ENCODE measurements around the gene TTLL1. TPM values are rescaled to one million over a fixed set of nuclear protein-coding genes. Genes with fewer than 3 reads are reported as not detected.
"Not testable (repeated sequence)": the region's sequence is repeated elsewhere in the genome, so short reads cannot be mapped to it uniquely, and the experiment has no call there.

Gene TTLL1
- polyA plus RNA-seq, 4 donors: 16.4 to 20.9 (median 18.5) TPM

GRCh38 chr22:43078522-43078921 is 10.7 kb downstream of the TTLL1 start:
- DNase-seq (ENCODE audit: low read depth in 4 of 4, low spot score in 2 of 4): no peak

DNA sequence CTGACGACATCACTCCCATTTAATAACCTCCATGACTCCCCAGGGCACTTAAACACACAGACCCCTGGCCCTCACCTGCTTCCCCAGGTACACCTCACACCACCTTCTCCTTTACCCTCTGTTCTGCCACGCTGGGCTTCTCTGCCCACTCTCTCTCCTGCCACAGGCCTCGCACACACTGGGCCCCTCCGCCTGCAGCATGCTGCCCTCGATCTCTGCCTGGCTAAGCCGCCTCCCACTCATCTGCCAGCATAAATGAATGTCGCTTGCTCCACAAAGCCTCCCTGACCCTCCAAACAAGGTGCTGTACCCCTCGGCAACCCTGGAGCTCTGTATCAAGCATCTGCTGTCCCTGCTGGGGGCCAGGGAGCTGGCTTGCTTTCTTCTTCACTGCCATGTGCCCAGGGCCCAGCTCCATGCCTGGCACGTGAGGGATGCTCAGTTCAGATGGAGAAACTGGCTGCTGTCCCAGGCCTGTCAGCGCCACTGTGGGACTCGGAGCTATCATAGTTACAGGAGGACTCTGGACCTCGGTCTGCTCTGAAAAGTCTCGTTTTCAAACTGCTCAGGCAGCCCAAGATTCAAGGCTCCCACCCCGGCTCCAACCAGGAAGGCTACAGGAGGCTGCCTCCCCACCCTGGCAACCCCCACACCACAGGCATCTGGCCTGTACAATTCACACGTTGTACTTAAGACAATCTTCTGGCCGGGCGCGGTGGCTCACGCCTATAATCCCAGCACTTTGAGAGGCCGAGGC is 11.9 kb downstream of the TTLL1 start:
- DNase-seq (ENCODE audit: low read depth in 4 of 4, low spot score in 2 of 4): no peak

GRCh38 chr22:43066844-43067385 is 22.3 kb downstream of the TTLL1 start:
- no peak for DNase-seq (ENCODE audit: low read depth in 4 of 4, low spot score in 2 of 4)

DNA sequence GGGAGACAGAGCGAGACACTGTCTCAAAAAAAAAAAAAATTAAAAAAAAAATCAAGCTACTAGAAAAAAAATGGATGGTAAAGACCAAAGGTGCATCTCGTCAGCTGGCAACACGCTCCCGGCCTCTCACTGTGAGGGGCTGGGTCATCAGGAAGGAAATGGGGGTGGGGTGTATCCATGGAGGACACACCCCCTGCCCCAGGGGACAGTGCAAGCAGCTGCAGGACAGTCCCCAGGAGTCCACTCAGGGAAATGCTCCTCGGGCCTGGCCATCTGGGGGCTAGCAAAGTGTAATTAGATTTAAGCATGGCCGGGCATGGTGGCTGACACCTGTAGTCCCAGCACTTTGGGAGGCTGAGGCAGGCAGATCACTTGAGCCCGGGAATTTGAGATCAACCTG is 23.1 kb downstream of the TTLL1 start:
- DNase-seq (ENCODE audit: low read depth in 4 of 4, low spot score in 2 of 4): no peak

DNA sequence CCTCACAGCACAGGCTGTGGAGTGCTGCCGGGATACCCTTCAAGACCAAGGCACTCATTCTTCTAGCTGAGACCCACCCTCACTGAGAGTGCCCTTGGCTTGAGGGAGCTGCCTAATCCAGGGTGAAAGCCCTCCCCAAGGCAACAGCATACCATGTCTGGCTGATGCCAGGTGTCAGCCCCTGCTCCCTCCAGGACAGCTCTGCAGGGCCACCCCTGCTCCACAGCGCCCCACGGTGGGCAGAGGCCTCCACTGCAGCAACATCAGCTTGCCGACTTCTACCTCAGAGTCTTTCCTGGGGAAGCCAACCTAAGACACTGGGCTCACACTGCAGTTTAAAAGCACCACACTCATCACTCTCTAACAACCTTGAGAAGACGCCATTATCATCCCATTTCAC is 29.0 kb downstream of the TTLL1 start:
- no peak for DNase-seq (ENCODE audit: low read depth in 4 of 4, low spot score in 2 of 4)

- no peak for DNase-seq (ENCODE audit: low read depth in 4 of 4, low spot score in 2 of 4)
These were observed 31.6 kb downstream of the TTLL1 start for GRCh38 chr22:43057641-43058040.

GRCh38 chr22:43053176-43053575 is 36.0 kb downstream of the TTLL1 start:
- DNase-seq (ENCODE audit: low read depth in 4 of 4, low spot score in 2 of 4): no peak

- DNase-seq (ENCODE audit: low read depth in 4 of 4, low spot score in 2 of 4): no peak
These were observed 38.2 kb downstream of the TTLL1 start for GRCh38 chr22:43050995-43051394.

GRCh38 chr22:43047605-43048004 is 41.6 kb downstream of the TTLL1 start:
- no peak for DNase-seq (ENCODE audit: low read depth in 4 of 4, low spot score in 2 of 4)

GRCh38 chr22:43044290-43044712 is 44.9 kb downstream of the TTLL1 start:
- DNase-seq (ENCODE audit: low read depth in 4 of 4, low spot score in 2 of 4): no peak

- no peak for DNase-seq (ENCODE audit: low read depth in 4 of 4, low spot score in 2 of 4)
These were observed 47.0 kb downstream of the TTLL1 start for GRCh38 chr22:43042101-43042780.

DNA sequence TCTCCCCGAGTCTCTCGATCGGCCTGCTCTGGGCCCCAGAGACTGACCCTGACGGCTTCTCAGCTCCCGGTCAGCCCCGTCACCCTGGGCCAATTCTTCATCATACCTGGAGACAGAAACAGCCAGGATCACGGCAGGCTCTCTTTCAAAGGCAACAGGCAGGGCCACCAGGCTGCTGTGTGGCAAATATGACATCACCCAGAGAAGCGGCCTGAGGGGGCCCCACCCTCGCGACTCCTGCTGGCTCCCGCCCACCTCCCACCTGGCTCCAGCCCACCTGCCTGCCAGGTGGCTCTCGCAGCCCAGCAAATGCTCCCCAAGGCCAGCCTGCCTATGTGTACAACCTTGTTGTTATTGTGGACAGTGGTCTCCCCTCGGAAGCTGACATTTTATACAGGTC is 49.4 kb downstream of the TTLL1 start:
- no peak for DNase-seq (ENCODE audit: low read depth in 4 of 4, low spot score in 2 of 4)

GRCh38 chr22:43038325-43038724 is 50.9 kb downstream of the TTLL1 start:
- no peak for DNase-seq (ENCODE audit: low read depth in 4 of 4, low spot score in 2 of 4)

- no peak for DNase-seq (ENCODE audit: low read depth in 4 of 4, low spot score in 2 of 4)
These were observed 52.8 kb downstream of the TTLL1 start for GRCh38 chr22:43036282-43036829.

GRCh38 chr22:43035250-43035649 is 53.9 kb downstream of the TTLL1 start:
- no peak for DNase-seq (ENCODE audit: low read depth in 4 of 4, low spot score in 2 of 4)

DNA sequence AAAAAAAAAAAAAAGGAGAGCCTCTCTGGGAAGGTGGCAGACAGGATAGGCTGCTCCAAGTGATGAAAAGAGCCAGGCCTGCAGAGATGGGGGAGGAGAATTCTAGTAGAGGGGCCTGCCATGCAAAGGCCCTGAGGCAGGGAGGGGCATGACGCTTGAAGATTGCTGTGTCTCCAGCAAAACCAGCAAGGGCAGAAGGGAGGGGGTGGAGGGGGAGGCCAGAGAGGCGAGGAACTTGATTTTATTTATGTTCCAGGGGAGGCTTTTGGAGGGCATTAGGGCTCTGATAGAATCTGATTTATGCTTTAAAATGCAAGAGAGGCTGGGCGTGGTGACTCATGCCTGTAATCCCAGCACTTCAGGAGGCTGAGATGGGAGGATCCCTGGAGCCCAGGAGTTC is 57.6 kb downstream of the TTLL1 start:
- no peak for DNase-seq (ENCODE audit: low read depth in 4 of 4, low spot score in 2 of 4)

DNA sequence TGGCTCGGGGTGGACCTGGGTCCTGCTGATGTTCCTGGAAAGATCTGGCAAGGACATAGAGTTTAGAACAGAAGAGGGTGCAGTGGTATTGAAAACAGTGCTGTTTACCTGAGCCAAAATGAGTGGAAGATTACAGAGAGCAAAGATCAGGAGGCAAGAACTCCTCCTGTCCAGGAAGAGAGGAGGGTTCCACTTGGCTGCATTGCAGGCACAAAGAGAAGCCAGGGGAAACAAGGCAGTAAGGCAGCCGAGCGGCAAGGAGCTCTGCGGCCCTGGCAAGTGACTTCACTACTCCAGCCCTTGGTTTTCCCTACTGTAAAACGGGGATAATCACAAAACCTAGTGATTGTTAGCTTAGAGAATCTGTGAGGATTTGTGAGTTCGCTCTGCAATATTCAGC is 70.6 kb downstream of the TTLL1 start:
- DNase-seq (ENCODE audit: low read depth in 4 of 4, low spot score in 2 of 4): no peak

- DNase-seq (ENCODE audit: low read depth in 4 of 4, low spot score in 2 of 4): no peak
These were observed 71.4 kb downstream of the TTLL1 start for GRCh38 chr22:43017525-43018460.

DNA sequence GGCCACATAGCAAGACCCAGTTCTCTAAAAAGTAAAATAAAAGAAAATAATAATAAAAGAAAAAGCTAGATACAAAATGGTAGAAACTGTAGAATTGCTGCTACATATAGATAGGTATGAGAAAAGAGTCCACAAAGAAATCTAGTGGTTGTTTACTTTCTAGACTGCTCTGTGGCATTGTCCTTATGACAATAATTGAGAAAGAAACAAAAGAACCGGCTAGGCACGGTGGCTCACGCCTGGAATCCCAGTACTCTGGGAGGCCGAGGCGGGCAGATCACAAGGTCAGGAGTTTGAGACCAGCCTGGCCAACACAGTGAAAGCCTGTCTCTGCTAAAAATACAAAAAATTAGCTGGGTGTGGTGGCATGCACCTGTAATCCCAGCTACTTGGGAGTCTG is 73.0 kb downstream of the TTLL1 start:
- DNase-seq (ENCODE audit: low read depth in 4 of 4, low spot score in 2 of 4): not testable (repeated sequence)

- no peak for DNase-seq (ENCODE audit: low read depth in 4 of 4, low spot score in 2 of 4)
These were observed 73.5 kb downstream of the TTLL1 start for GRCh38 chr22:43015677-43016042.
